Measurements from ENCODE around the gene MTMR3. TPM values are rescaled to one million over a fixed set of nuclear protein-coding genes. Genes with fewer than 3 reads are reported as not detected.
A peak's percentile ranks its signal among the peaks of the same experiment; 100 is the strongest.

Gene MTMR3
- total RNA-seq, 1 experiment from 2014 or later, result 27.0 TPM

- H3K4me1 ChIP-seq (ENCODE audit: control insufficient read depth in 1 of 2, insufficient read depth in 2 of 2, low read length in 2 of 2), result peaks cover 10 to 14% of the 10 kb centered on the region in 2 experiments
- ATAC-seq (peak; percentile 87), DNase-seq (ENCODE audit: low read depth, low spot score) (peak; percentile 13)
- intact Hi-C loops (cut with micrococcal nuclease), result no loop called here
- no peak overlapping the region for H3K9ac ChIP-seq (ENCODE audit: low read length)
- H3K4me2 ChIP-seq (ENCODE audit: low read length), result peak overlapping the region; percentile 43
- no peaks in the 10 kb centered on the region for H3K9me3 ChIP-seq (ENCODE audit: control insufficient read depth in 1 of 2, insufficient read depth in 1 of 2, low read depth in 1 of 2, low read length in 2 of 2)
- no peaks in the 10 kb centered on the region for H3K9me2 ChIP-seq (ENCODE audit: insufficient read depth)
- TF ChIP-seq ZNF274 (IDR thresholded peaks at IDR 0.05; ENCODE audit: low read depth, low read length) (no peak), CEBPB (IDR thresholded peaks at IDR 0.05; ENCODE audit: low read depth) (no peak), POLR2AphosphoS5 (IDR thresholded peaks at IDR 0.05; ENCODE audit: low read depth, low read length) (no peak), EZH2phosphoT487 (IDR thresholded peaks at IDR 0.05; ENCODE audit: borderline replicate concordance) (no peak), CBX3 (IDR thresholded peaks at IDR 0.05; ENCODE audit: low read depth) (no peak), SIN3A (IDR thresholded peaks at IDR 0.05; ENCODE audit: low read depth) (no peak), EZH2 (IDR thresholded peaks at IDR 0.05) (no peak), REST (IDR thresholded peaks at IDR 0.05; ENCODE audit: low read depth) (no peak)
- ChIA-PET CTCF (no interaction called here), RAD21 (ENCODE audit: low non-redundant PET in 1 of 2, low total read pairs in 2 of 2, uncharacterized antibody in 2 of 2, unreplicated experiment in 2 of 2) (interaction anchor here in 1 of 2 experiments (0.6 kb wide), 1 partner anchor 575 kb away, joined by 3 read pairs; no protein-coding TSS in a partner anchor), POLR2A (no interaction called here)
- H2AFZ ChIP-seq (ENCODE audit: low read depth, low read length, poor library complexity, severe bottlenecking), result no peak overlapping the region
- H4K20me1 ChIP-seq (ENCODE audit: insufficient read depth), result no peaks in the 10 kb centered on the region
- H3K36me3 ChIP-seq (ENCODE audit: control insufficient read depth in 1 of 2, insufficient read depth in 2 of 2, low read length in 2 of 2), result peaks cover 2 to 4% of the 10 kb centered on the region in 2 experiments; a peak in 2 of 4 replicates
- no peak overlapping the region for H3K27ac ChIP-seq (ENCODE audit: low read depth, low read length)
- no peaks in the 10 kb centered on the region for H3K27me3 ChIP-seq (ENCODE audit: insufficient read depth, low read length)
- BruUV-seq (replicated peaks), result no TSS peak
- H3K79me2 ChIP-seq (ENCODE audit: insufficient read depth, low read length), result no peaks in the 10 kb centered on the region
- H3K4me3 ChIP-seq (replicated peaks in 1 of 2; ENCODE audit: low read depth in 1 of 2, low read length in 2 of 2), result no peak overlapping the region
Measured at GRCh38 chr22:30027169-30027568, 144.2 kb downstream of the MTMR3 start.

Data from HCT116 (cell line).